Fibroblast of lung (primary cell): ENCODE results near the gene SMC6. TPM values are rescaled to one million over a fixed set of nuclear protein-coding genes. Genes with fewer than 3 reads are reported as not detected.

Experiments
- DNase-seq, 2 donors: peaks; one replicate each; pipeline versions ENCODE4 v3.0.0 to v3.0.0-alpha.2; 2010; ENCODE audit warnings: low read depth in 2 of 2
- H2AFZ ChIP-seq: 2 replicates; pipeline ENCODE4 v1.5.1; 2012; ENCODE audit warnings: low read length, control low read depth, inconsistent platforms
- H3K27ac ChIP-seq: 2 replicates; pipeline ENCODE4 v1.5.1; 2011; ENCODE audit warnings: low read length, control low read depth; ENCODE audit not compliant: insufficient read depth
- H3K27me3 ChIP-seq: 2 replicates; pipeline ENCODE4 v1.5.1; 2011; ENCODE audit warnings: mild to moderate bottlenecking, low read length; ENCODE audit not compliant: control insufficient read depth, insufficient read depth
- H3K36me3 ChIP-seq: 2 replicates; pipeline ENCODE4 v1.5.1; 2011; ENCODE audit warnings: low read length; ENCODE audit not compliant: control insufficient read depth, insufficient read depth
- H3K4me1 ChIP-seq: 2 replicates; pipeline ENCODE4 v1.5.1; 2011; ENCODE audit warnings: low read length; ENCODE audit not compliant: control insufficient read depth, insufficient read depth; ENCODE audit errors: extremely low read depth
- H3K4me2 ChIP-seq: 2 replicates; pipeline ENCODE4 v1.5.1; 2011; ENCODE audit warnings: low read length, control low read depth; ENCODE audit not compliant: insufficient read depth; ENCODE audit errors: extremely low read depth
- H3K4me3 ChIP-seq, 4 experiments: fragments of 200-600 bp in 1 of 4; sonication (generic) in 1 of 4; replicated peaks in 1 of 4; 2 replicates each; pipeline ENCODE4 v1.5.1; 2011 to 2016; ENCODE audit warnings: low read length in 4 of 4, low read depth in 3 of 4, mild to moderate bottlenecking in 3 of 4, control low read depth in 2 of 4, inconsistent platforms in 1 of 4, mixed read lengths in 1 of 4; ENCODE audit not compliant: insufficient read depth in 1 of 4; ENCODE audit errors: control extremely low read depth in 1 of 4
- H3K79me2 ChIP-seq: 2 replicates; pipeline ENCODE4 v1.5.1; 2012; ENCODE audit warnings: mild to moderate bottlenecking, low read length, inconsistent platforms; ENCODE audit not compliant: control insufficient read depth, insufficient read depth
- H3K9ac ChIP-seq: 2 replicates; pipeline ENCODE4 v1.5.1; 2011; ENCODE audit warnings: mild to moderate bottlenecking, low read length, control low read depth; ENCODE audit not compliant: insufficient read depth
- H3K9me3 ChIP-seq: 2 replicates; pipeline ENCODE4 v1.5.1; 2012; ENCODE audit warnings: low read depth, low read length; ENCODE audit not compliant: control insufficient read depth, insufficient read depth
- H4K20me1 ChIP-seq: 2 replicates; pipeline ENCODE4 v1.5.1; 2011; ENCODE audit warnings: low read length; ENCODE audit not compliant: control insufficient read depth, insufficient read depth; ENCODE audit errors: extremely low read depth
- CTCF ChIP-seq, 2 donors: IDR thresholded peaks in 1 of 2; conservative IDR thresholded peaks in 1 of 2; 1 replicate in 1 of 2; 2 replicates in 1 of 2; pipeline ENCODE4 v1.5.1; 2011 to 2012; ENCODE audit warnings: low read length in 2 of 2, control low read depth in 1 of 2, inconsistent platforms in 1 of 2, low read depth in 1 of 2, mild to moderate bottlenecking in 1 of 2
- EZH2 ChIP-seq: IDR thresholded peaks from 2 replicates; pipeline ENCODE4 v1.5.1; 2012; ENCODE audit warnings: low read length, control low read depth, mild to moderate bottlenecking; ENCODE audit errors: missing control alignments
- polyA plus RNA-seq, 2 donors: library from polyadenylated mRNA; depleted of rRNA in 1 of 2; stranded (reverse) in 1 of 2; unstranded in 1 of 2; fragments of >200 nt; gene quantifications; 2 replicates each; pipeline ENCODE4 v1.2.1, GENCODE V29; 2011 to 2012; ENCODE audit warnings: missing spikeins in 1 of 2
- total RNA-seq: library from RNA; depleted of rRNA; stranded (reverse); fragments of >200 nt; gene quantifications from 2 replicates; pipeline ENCODE4 v1.2.1, GENCODE V29; 2014

SMC6 gene
- total and polyA plus RNA-seq, 2 donors (not counting 1 experiment from before 2014, with no cell fraction given): 17.9 to 22.8 TPM

- Histone ChIP-seq H2AFZ (peak overlapping the region; percentile 20), H3K9ac (no peak overlapping the region)
- TF ChIP-seq CTCF (conservative IDR thresholded peaks at IDR 0.05 in 1 of 2, IDR thresholded peaks at IDR 0.05 in 1 of 2; ENCODE audit: low read depth in 1 of 2, low read length in 2 of 2) (no peak), EZH2 (no peak)
These were observed 3.7 kb upstream of the SMC6 start for GRCh38 chr2:17757321-17757720.

GRCh38 chr2:17756668-17757067 is 3.1 kb upstream of the SMC6 start:
- H3K36me3 ChIP-seq: no peaks in the 10 kb centered on the region
- peaks cover 6% of the 10 kb centered on the region for H3K4me1 ChIP-seq
- H3K9me3 ChIP-seq: no peaks in the 10 kb centered on the region
- no peak overlapping the region for H3K4me3 ChIP-seq
- peak overlapping the region; percentile 40 for H3K4me2 ChIP-seq
- H3K79me2 ChIP-seq: peaks cover 74% of the 10 kb centered on the region
- DNase-seq: peak; percentile 40 to 60
- H3K9ac ChIP-seq: no peak overlapping the region
- H2AFZ ChIP-seq: no peak overlapping the region
- TF ChIP-seq CTCF (conservative IDR thresholded peaks at IDR 0.05 in 1 of 2, IDR thresholded peaks at IDR 0.05 in 1 of 2; ENCODE audit: low read depth in 1 of 2, low read length in 2 of 2): no peak
- no peak for TF ChIP-seq EZH2
- H4K20me1 ChIP-seq: no peaks in the 10 kb centered on the region
- H3K27ac ChIP-seq: no peak overlapping the region
- no peaks in the 10 kb centered on the region for H3K27me3 ChIP-seq

More at GRCh38 chr2:17757321-17757720, 3.7 kb upstream of the SMC6 start:
- H3K27me3 ChIP-seq: no peaks in the 10 kb centered on the region
- peaks cover 6% of the 10 kb centered on the region for H3K4me1 ChIP-seq
- peak overlapping the region; percentile 27 for H3K4me2 ChIP-seq
- no peak overlapping the region for H3K27ac ChIP-seq
- H3K36me3 ChIP-seq: no peaks in the 10 kb centered on the region
- peak; percentile 19 to 76 for DNase-seq
- H4K20me1 ChIP-seq: no peaks in the 10 kb centered on the region
- H3K79me2 ChIP-seq: peaks cover 68% of the 10 kb centered on the region
- no peaks in the 10 kb centered on the region for H3K9me3 ChIP-seq
- H3K4me3 ChIP-seq: no peak overlapping the region

GRCh38 chr2:17754773-17755425 is 1.3 kb upstream of the SMC6 start:
- H3K27ac ChIP-seq: peak overlapping the region; percentile 92
- peaks cover 6% of the 10 kb centered on the region for H3K4me1 ChIP-seq
- peak in 1 of 2 donors; percentile 19 for DNase-seq
- H3K79me2 ChIP-seq: peaks cover 82% of the 10 kb centered on the region
- no peaks in the 10 kb centered on the region for H4K20me1 ChIP-seq
- H3K36me3 ChIP-seq: no peaks in the 10 kb centered on the region
- H3K9ac ChIP-seq: peak overlapping the region; percentile 94
- no peak for TF ChIP-seq EZH2
- no peak for TF ChIP-seq CTCF (conservative IDR thresholded peaks at IDR 0.05 in 1 of 2, IDR thresholded peaks at IDR 0.05 in 1 of 2; ENCODE audit: low read depth in 1 of 2, low read length in 2 of 2)
- peak overlapping the region; percentile 95 for H3K4me2 ChIP-seq
- no peaks in the 10 kb centered on the region for H3K27me3 ChIP-seq
- H3K4me3 ChIP-seq: peak overlapping the region; percentile 77 to 90 (median 86)
- no peaks in the 10 kb centered on the region for H3K9me3 ChIP-seq
- peak overlapping the region; percentile 57 for H2AFZ ChIP-seq
